A549 (cell line): Measurements from ENCODE around the gene BCOR. TPM values are rescaled to one million over a fixed set of nuclear protein-coding genes. Genes with fewer than 3 reads are reported as not detected.

ENCODE experiments used
- ATAC-seq, 2 experiments: fragments of 200-7000 bp in 1 of 2; fragments of >200 bp in 1 of 2; cut with Nextera tagmentation in 1 of 2; cut with Tn5 transposase in 1 of 2; 3 replicates each; pipeline versions ENCODE4 v1.8.0 to v1.9.1; 2018 to 2020; ENCODE audit warnings: mild to moderate bottlenecking in 1 of 2, moderate library complexity in 1 of 2
- CTCF ChIA-PET: fragments of 300-600 bp; sonication (Branson Sonifier 250); formaldehyde crosslinking; extraction: SDS; loops from one replicate; lab custom pipeline; 2021; ENCODE audit warnings: antibody characterized with exemption, inconsistent platforms; lab: Yijun Ruan, JAX
- POLR2A ChIA-PET: fragments of 350-600 bp; formaldehyde crosslinking; extraction: SDS; loops from one replicate; lab custom pipeline; 2021; ENCODE audit warnings: antibody characterized with exemption, inconsistent platforms; lab: Yijun Ruan, JAX
- DNase-seq, 2 experiments: peaks; one replicate each; pipeline versions ENCODE4 v3.0.0 to v3.0.0-alpha.2; 2011 to 2016; ENCODE audit warnings: low read depth in 1 of 2, low spot score in 1 of 2
- FAIRE-seq: peaks from 2 replicates; lab custom pipeline; 2011; peaks lifted over from hg19 to GRCh38; lab: Jason Lieb, UNC
- H3K27ac ChIP-seq, 2 experiments: fragments of >200 bp; sonication (Bioruptor Twin); formaldehyde crosslinking; 3 replicates each; pipeline ENCODE4 v1.5.1; 2016 to 2017
- H3K4me1 ChIP-seq: fragments of >200 bp; sonication (Bioruptor Twin); formaldehyde crosslinking; 3 replicates; pipeline ENCODE4 v1.6.1; 2016
- H3K4me2 ChIP-seq: fragments of >200 bp; sonication (Bioruptor Twin); formaldehyde crosslinking; 3 replicates; pipeline ENCODE4 v1.6.1; 2016
- H3K4me3 ChIP-seq: fragments of >200 bp; sonication (Bioruptor Twin); formaldehyde crosslinking; 3 replicates; pipeline ENCODE4 v1.5.1; 2016
- H3K9me3 ChIP-seq: fragments of >200 bp; sonication (Bioruptor Twin); formaldehyde crosslinking; 3 replicates; pipeline ENCODE4 v1.6.1; 2016
- ATOH8 ChIP-seq: fragments of 250-450 bp; sonication (Bioruptor Pico); IDR thresholded peaks from 2 replicates; pipeline ENCODE4 v1.5.0; 2020; ENCODE audit warnings: low read depth, mild to moderate bottlenecking, moderate library complexity
- BHLHE40 ChIP-seq: IDR thresholded peaks from 2 replicates; pipeline ENCODE4 v1.6.1; 2012; ENCODE audit warnings: low read depth, low read length, inconsistent platforms
- CHD4 ChIP-seq: fragments of 200-600 bp; sonication (generic); IDR thresholded peaks from 2 replicates; pipeline ENCODE4 v1.6.1; 2016; ENCODE audit warnings: antibody characterized with exemption, mild to moderate bottlenecking, borderline replicate concordance
- E2F6 ChIP-seq: IDR thresholded peaks from 2 replicates; pipeline ENCODE4 v1.6.1; 2012; ENCODE audit warnings: low read depth, borderline replicate concordance
- EHF ChIP-seq: fragments of 250-450 bp; sonication (Bioruptor Pico); IDR thresholded peaks from 2 replicates; pipeline ENCODE4 v1.5.0; 2020; ENCODE audit warnings: mild to moderate bottlenecking
- ESRRA ChIP-seq: fragments of 150-350 bp; IDR thresholded peaks from 2 replicates; pipeline ENCODE4 v1.6.1; 2014; ENCODE audit warnings: mild to moderate bottlenecking, low read length, borderline replicate concordance
- FOSL2 ChIP-seq, 2 experiments: fragments of 450-650 bp in 1 of 2; fragments of >200 bp in 1 of 2; sonication (Bioruptor Twin) in 1 of 2; formaldehyde crosslinking; IDR thresholded peaks; 2 replicates each; pipeline versions ENCODE4 v1.5.0 to v1.6.1; 2016 to 2020; ENCODE audit warnings: mild to moderate bottlenecking in 1 of 2, moderate library complexity in 1 of 2
- FOXS1 ChIP-seq: fragments of 250-450 bp; sonication (Bioruptor Pico); IDR thresholded peaks from 2 replicates; pipeline ENCODE4 v1.5.0; 2020; ENCODE audit warnings: mild to moderate bottlenecking, moderate library complexity
- HDAC2 ChIP-seq: fragments of 200-600 bp; sonication (generic); IDR thresholded peaks from 2 replicates; pipeline ENCODE4 v1.6.1; 2016
- HOXB5 ChIP-seq: fragments of 250-450 bp; sonication (Bioruptor Pico); IDR thresholded peaks from 2 replicates; pipeline ENCODE4 v1.5.0; 2020; ENCODE audit warnings: mild to moderate bottlenecking, moderate library complexity
- JUN ChIP-seq, 2 experiments: fragments of >200 bp; sonication (Bioruptor Twin); formaldehyde crosslinking; IDR thresholded peaks; 2 replicates in 1 of 2; 3 replicates in 1 of 2; pipeline ENCODE4 v1.6.1; 2016 to 2017
- JUNB ChIP-seq: fragments of >200 bp; sonication (Bioruptor Twin); formaldehyde crosslinking; IDR thresholded peaks from 2 replicates; pipeline ENCODE4 v1.6.1; 2016
- MAFK ChIP-seq: fragments of 450-650 bp; IDR thresholded peaks from 2 replicates; pipeline ENCODE4 v1.6.1; 2014; ENCODE audit not compliant: partially characterized antibody
- MAX ChIP-seq: IDR thresholded peaks from 2 replicates; pipeline ENCODE4 v1.6.1; 2012
- MAZ ChIP-seq: fragments of 150-350 bp; IDR thresholded peaks from 2 replicates; pipeline ENCODE4 v1.6.1; 2014; ENCODE audit warnings: antibody characterized with exemption, low read depth, low read length, borderline replicate concordance
- MYC ChIP-seq: IDR thresholded peaks from 2 replicates; pipeline ENCODE4 v1.6.1; 2012; ENCODE audit warnings: mild to moderate bottlenecking, inconsistent platforms, low read length, improper control_type of control experiment, borderline replicate concordance
- NFE2L2 ChIP-seq: fragments of 150-350 bp; conservative IDR thresholded peaks from 2 replicates; pipeline ENCODE4 v1.6.1; 2014; ENCODE audit warnings: low read length
- PHF8 ChIP-seq: fragments of 200-600 bp; sonication (generic); IDR thresholded peaks from 2 replicates; pipeline ENCODE4 v1.6.1; 2016; ENCODE audit warnings: low read depth, mild to moderate bottlenecking, antibody characterized with exemption, moderate library complexity, borderline replicate concordance
- POLR2A ChIP-seq: IDR thresholded peaks from 2 replicates; pipeline ENCODE4 v1.6.1; 2012; ENCODE audit warnings: mild to moderate bottlenecking, low read length
- POLR2AphosphoS2 ChIP-seq: conservative IDR thresholded peaks from 2 replicates; pipeline ENCODE4 v1.6.1; 2012; ENCODE audit warnings: low read length, improper control_type of control experiment, inconsistent platforms
- REST ChIP-seq: fragments of 200-600 bp; sonication (generic); IDR thresholded peaks from 2 replicates; pipeline ENCODE4 v1.6.1; 2016; ENCODE audit warnings: antibody characterized with exemption, mild to moderate bottlenecking, moderate library complexity
- RNF2 ChIP-seq: fragments of 200-600 bp; sonication (generic); IDR thresholded peaks from 2 replicates; pipeline ENCODE4 v1.6.1; 2016; ENCODE audit warnings: low read depth, mild to moderate bottlenecking, antibody characterized with exemption, moderate library complexity, borderline replicate concordance
- SREBF2 ChIP-seq: fragments of 450-650 bp; IDR thresholded peaks from 2 replicates; pipeline ENCODE4 v1.6.1; 2014; ENCODE audit warnings: mild to moderate bottlenecking, moderate library complexity
- ZFP36 ChIP-seq: fragments of 450-650 bp; IDR thresholded peaks from 2 replicates; pipeline ENCODE4 v1.6.1; 2014; ENCODE audit warnings: borderline replicate concordance; ENCODE audit not compliant: partially characterized antibody
- ZSCAN20 ChIP-seq: fragments of 250-450 bp; sonication (Bioruptor Pico); IDR thresholded peaks from 2 replicates; pipeline ENCODE4 v1.8.0; 2022; ENCODE audit warnings: mild to moderate bottlenecking, moderate library complexity
- WGBS: methylation state at CpG from one replicate; pipeline ENCODE4 v1.1.6; 2017; ENCODE audit errors: missing lambda C conversion rate; 5-methylcytosine and 5-hydroxymethylcytosine counted together
- polyA plus RNA-seq, 4 experiments: library from polyadenylated mRNA; depleted of rRNA in 3 of 4; stranded (reverse); fragments of >200 nt; fragmentation: RNase III in 1 of 4; extraction: RNeasy Plus Mini Kit Qiagen cat#74134 plus additional on column Dnase treatment in 1 of 4; gene quantifications; 2 replicates in 3 of 4; 3 replicates in 1 of 4; pipeline ENCODE4 v1.2.3, GENCODE V29; 2011 to 2017

Gene BCOR
- polyA plus RNA-seq, 2 of the 4 experiments (the other 2 are of a cell fraction), result 12.2 to 12.6 TPM

GRCh38 chrX:40108162-40108958 lies 10.6 kb upstream of the BCOR start:
- TF ChIP-seq HOXB5 (CRISPR knock-in tag) (no peak), CHD4 (no peak), NFE2L2 (no peak), JUN (IDR thresholded peaks at IDR 0.05) (peak in 1 of 2 experiments; percentile 30; a peak in 2 of 5 replicates), ZFP36 (no peak), PHF8 (no peak), E2F6 (no peak; the same call in 1 of the 2 replicates), EHF (no peak), ATOH8 (CRISPR knock-in tag) (no peak; the same call in 1 of the 2 replicates), SREBF2 (no peak), JUNB (no peak), BHLHE40 (no peak), REST (no peak), FOSL2 (IDR thresholded peaks at IDR 0.05) (no peak), FOSL2 (CRISPR knock-in tag; IDR thresholded peaks at IDR 0.05) (no peak), MAZ (no peak), HDAC2 (no peak), MAFK (no peak), MAX (peak; percentile 56; the same call in 1 of the 2 replicates), ESRRA (no peak), RNF2 (peak; percentile 74; the same call in 1 of the 2 replicates), POLR2A (peak; percentile 31; the same call in 1 of the 2 replicates), FOXS1 (CRISPR knock-in tag) (no peak), ZSCAN20 (CRISPR knock-in tag) (no peak), MYC (no peak), POLR2AphosphoS2 (no peak)
- Histone ChIP-seq H3K27ac (peak overlapping the region; percentile 99 to 100), H3K4me2 (peak overlapping the region; percentile 94), H3K4me3 (peak overlapping the region; percentile 75), H3K9me3 (no peaks in the 10 kb centered on the region), H3K4me1 (peaks cover 23% of the 10 kb centered on the region)
- ATAC-seq (peak; percentile 57 to 71), DNase-seq (peak; percentile 57 to 88), FAIRE-seq (no peak)
- ChIA-PET POLR2A (interaction anchor here (1.1 to 2.3 kb wide), 4 partner anchors 10 to 95 kb away, joined by 8 to 35 read pairs (median 19); partner anchors contain the start of gene BCOR), CTCF (interaction anchor here (1.2 to 1.6 kb wide), 2 partner anchors 11 to 159 kb away, joined by 3 to 4 read pairs; partner anchors contain the start of gene BCOR)
- 0% methylated on average over 14 of the region's 66 CpGs for WGBS
